Stimulated activated CD8-positive, alpha-beta memory T cell treated with anti-CD3 and anti-CD28 coated beads, Interleukin-7, amount 100 ng/mL, for 4 hours (primary cell): Measurements from ENCODE around the gene PNMA8C.
"Not testable (repeated sequence)": the region's sequence is repeated elsewhere in the genome, so short reads cannot be mapped to it uniquely, and the experiment has no call there.

Experiments used
- DNase-seq, 2 donors: peaks; one replicate each; pipeline ENCODE4 v3.0.0-alpha.2; 2020; ENCODE audit warnings: low read depth in 2 of 2

PNMA8C gene

GRCh38 chr19:46411925-46412649 is 16.6 kb downstream of the PNMA8C start:
- no peak for DNase-seq

DNA sequence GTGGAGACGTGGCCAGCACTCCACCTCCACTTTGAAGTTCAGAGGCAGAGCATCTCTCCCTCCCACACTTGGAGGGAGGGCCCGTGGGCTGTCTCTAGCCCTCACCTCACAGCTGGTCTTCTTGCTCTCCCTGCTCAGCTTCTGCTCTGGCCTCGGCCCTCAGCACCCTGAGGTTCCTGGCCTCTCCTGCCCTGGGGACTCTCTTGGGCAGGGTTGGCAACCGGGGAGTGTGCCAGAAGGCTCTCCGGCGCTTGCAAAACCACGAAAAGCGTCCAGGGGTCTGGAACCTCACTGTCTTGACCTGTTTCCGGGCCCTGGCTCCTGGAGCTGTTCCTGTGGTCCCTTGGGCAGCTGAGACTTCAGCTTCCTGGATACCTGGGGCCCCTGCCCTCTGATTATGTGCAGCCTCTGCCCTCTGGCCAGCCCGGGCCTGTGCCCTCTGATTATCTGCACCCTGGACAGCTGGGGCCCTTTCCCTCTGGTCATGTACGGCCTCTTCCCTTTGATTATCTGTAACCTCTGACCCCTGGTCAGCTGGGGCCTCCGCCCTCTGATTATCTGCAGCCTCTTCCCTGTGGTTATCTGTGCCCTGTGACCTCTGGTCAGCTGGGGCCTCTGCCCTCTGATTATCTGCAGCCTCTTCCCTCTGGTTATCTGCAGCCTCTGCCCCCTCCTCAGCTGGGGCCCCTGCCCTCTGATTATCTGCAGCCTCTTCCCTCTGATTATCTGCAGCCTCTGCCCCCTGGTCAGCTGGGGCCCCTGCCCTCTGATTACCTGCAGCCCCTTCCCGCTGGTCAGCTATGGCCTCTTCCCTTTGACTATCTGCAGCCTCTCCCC is 17.4 kb downstream of the PNMA8C start:
- DNase-seq = no peak

DNA sequence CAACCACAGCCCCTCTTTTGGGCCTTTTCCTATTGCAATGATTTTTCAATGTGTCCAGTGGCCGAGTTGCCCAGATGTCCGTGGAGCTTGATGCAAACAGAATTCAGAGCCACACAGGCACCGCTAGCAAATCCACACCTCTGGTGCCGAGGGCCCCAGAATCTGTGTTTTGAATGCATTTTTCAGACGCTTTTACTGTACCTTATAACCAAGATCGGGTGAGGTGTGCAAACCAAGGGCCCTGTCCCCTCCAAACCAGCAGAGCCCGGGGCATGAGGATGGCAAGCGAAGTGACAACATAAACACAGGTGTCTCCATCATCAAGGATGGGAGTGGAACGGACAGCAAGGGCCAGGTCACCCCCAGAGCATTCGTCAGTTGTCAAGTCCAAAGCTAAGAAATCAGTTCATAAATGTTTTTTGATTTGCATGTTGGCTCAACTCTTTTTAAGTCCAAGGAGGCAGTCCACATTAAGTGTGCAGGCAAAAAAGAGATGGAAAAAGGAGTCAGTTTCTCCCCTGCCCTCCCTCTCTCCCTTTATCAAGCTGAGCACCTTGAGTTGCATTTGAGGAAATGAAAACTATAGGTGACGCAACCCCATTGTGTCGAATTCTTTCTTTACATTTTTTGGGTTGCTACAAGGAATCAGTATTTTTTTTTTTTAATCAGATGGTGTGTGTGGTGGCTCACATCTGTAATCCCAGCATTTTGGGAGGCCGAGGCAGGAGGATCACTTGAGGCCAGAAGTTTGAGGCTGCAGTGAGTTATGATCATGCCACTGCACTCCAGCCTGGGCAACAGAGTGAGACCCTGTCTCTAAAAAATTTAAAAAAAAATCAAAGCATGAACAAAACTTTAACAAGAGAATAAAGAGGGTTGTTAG is 18.3 kb downstream of the PNMA8C start:
- no peak for DNase-seq

- DNase-seq = no peak
Measured at GRCh38 chr19:46409191-46409590, 19.5 kb downstream of the PNMA8C start.

DNA sequence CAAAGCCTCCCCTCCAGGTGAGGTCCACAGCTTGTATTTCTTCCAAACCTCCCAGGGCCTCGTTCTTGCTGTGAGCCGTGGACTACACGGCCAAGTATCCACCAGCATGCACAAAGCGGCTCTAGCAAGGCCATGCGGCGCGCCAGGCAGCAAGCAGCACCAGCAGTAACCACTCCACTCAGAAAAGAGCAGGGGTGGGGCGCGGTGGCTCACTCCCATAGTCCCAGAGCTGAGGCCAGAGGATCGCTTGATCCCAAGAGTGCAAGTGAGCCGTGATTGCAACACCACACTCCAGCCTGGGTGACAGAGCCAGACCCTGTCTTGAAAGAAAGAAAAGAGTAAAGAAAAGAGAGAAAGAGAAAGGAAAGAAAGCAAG is 20.1 kb downstream of the PNMA8C start:
- DNase-seq = no peak

GRCh38 chr19:46407856-46408663 is 20.7 kb downstream of the PNMA8C start:
- DNase-seq = no peak

DNA sequence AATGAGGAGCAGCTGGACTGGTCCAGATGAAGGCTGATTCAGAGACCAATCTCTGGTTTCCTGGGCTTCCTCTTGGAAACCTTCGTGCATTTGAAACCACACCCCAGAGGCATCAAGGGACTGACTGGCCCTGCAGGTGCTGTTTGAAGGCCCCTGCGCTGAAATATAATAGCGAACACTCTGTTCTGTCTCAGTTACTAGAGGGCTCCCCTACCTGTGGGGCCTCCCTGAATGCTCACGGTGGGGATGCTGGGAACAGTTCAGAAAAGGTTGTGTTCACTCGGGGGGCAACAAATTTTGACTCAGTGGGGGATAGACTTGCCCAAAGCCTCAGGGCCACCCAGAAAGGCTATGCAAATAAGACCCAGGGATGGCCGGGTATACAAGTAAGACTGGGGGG is 21.8 kb downstream of the PNMA8C start:
- no peak for DNase-seq

GRCh38 chr19:46404753-46405468 is 23.8 kb downstream of the PNMA8C start:
- no peak for DNase-seq

- no peak for DNase-seq
Measured at GRCh38 chr19:46404055-46404752, 24.5 kb downstream of the PNMA8C start.

DNA sequence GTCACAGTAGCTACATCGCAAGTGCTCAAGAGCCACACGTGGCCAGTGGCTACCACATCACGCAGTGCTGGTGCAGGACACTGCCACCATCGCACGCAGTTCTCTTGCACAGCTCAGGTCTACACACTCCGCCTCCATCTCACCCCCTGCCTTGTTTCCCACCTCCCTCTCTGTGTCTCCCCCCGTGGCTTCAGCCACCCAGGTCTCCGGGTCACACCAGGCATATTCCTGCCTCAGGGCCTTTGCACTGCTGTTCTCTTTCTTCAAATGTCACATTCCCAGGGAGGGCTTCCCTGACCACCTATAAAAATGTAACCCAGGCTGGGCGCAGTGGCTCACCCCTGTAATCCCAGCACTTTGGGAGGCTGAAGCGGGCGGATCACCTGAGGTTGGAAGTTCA is 26.0 kb downstream of the PNMA8C start:
- DNase-seq = no peak

GRCh38 chr19:46397801-46398479 is 30.8 kb downstream of the PNMA8C start:
- DNase-seq = not testable (repeated sequence)

GRCh38 chr19:46394402-46394797 is 34.3 kb downstream of the PNMA8C start:
- no peak for DNase-seq

DNA sequence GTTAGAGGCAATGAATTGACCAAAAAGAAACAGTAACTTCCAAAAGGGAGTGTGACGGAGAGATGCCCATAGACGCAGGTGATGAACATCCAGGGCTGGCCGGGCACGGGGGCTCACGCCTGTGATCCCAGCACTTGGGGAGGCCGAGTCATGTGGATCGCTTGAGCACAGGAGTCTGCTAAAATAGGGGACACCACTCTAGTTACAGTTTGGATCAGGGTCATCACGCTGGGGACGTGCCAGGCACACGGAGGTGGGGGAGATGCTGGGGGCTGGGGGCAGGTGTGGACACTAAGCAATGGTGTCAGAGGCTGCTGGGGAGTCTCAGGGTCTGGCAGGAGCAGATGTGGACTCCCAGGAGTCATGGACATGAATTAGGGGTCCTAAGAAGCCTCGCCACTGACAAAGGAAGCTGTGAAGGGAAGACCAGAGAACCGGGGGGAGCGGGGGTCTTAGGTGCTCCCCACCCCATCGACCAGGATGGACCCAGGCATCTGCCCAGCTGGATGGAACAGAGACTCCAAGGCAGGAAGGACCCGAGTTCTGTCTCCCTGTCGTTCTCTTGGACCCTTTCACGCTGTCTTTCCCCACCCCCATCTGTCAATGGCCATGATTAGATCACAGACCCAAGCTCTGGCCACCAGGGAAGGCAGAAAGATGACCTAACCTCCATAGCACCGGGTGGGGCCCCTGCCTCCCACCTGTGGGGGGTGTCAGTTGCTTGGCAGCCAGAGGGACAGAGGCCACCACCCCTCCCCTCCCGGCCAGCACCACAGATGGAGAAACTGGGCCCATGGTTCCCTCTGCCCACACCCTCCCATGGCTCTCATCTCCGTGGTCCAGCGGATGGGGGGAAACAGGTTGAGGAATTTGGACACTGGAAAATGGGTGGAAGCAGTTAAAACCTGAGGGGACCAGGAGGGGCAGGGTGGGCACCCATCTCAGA is 35.0 kb downstream of the PNMA8C start:
- no peak for DNase-seq

- DNase-seq = no peak
Measured at GRCh38 chr19:46392837-46393236, 35.9 kb downstream of the PNMA8C start.

GRCh38 chr19:46392252-46392801 is 36.4 kb downstream of the PNMA8C start:
- no peak for DNase-seq

DNA sequence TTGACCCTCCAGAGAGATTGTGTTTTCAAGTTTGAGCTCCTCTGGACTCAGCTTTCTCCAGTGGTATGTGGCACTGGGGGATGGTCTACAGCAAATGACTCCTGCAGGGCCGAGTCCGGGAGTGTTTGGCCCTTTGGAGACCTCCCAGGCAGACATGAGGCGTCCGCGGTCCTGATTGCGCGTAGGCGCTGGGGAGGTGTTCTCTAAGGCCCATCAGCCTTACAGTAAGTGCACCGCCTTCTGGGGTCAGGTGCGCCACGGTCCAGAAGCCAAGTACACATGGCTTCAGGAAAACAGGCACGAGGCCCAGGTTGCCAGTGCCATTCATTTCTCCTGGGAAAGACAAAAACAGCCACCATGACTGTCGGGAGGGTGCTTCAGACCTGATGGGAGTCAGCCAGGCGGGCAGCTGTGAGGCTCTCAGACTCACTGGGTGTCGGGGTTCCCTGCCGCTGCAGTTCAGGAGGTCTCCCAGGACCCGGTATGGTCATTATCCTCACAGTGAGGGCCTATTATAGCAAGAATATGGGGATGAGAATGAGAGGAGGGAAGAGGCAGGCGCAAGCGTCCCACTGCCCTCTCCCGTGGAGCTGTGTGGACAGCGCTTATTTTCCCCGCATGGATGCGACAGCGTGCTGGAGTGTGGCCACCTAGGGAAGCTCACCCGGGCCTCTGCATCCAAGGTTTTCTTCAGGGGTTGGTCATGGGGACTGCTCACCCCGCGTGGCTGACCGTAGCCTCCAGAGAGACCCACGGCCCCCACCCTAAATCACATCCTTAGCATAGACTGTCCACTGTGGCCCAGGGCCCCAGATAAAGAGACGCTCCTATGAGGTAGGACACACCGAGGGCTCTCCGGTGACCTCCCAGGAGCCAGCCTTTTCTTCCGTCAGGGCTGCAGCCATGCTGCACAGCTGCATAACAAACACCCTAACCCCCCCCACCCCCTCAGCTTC is 37.2 kb downstream of the PNMA8C start:
- DNase-seq = no peak

GRCh38 chr19:46390866-46391265 is 37.9 kb downstream of the PNMA8C start:
- no peak for DNase-seq
